ENCODE results near the gene DYSF.

GRCh38 chr2:71571945-71572344 lies 118.6 kb downstream of the DYSF start:
- TF ChIP-seq CTCF (optimal IDR thresholded peaks at IDR 0.05 in 1 of 3, IDR thresholded peaks at IDR 0.05 in 1 of 3, conservative IDR thresholded peaks at IDR 0.05 in 1 of 3; ENCODE audit: extremely low read depth in 1 of 3, insufficient read depth in 2 of 3, low read length in 3 of 3) = no peak
- no peak for TF ChIP-seq EZH2 (IDR thresholded peaks at IDR 0.05; ENCODE audit: low read length)

Data from keratinocyte (primary cell).